ENCODE data around the gene DSE.

The DSE gene

DNA sequence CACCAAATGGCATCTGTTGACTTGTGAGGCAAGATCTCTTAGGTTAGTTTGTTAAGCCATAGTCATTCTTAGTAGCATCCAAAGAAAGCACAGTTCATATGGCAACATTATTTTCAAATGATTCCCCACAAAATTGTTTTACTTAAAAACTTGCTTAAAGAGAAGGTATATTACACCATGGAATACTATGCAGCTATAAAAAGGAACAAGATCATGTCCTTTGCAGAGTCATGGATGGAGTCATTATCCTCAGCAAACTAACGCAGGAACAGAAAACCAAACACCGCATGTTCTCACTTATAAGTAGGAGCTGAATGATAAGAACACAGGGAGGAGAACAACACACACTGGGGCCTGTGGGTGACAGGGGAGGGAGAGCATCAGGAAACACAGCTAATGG lies 10.9 kb upstream of the DSE start:
- TF ChIP-seq CTCF (conservative IDR thresholded peaks at IDR 0.05; ENCODE audit: low read depth), result no peak
- no peak overlapping the region for H3K27ac ChIP-seq
- ChIA-PET CTCF (no interaction called here), POLR2A (ENCODE audit: low non-redundant PET) (no interaction called here)
- DNase-seq (ENCODE audit: low spot score), result no peak

- CTCF ChIA-PET, result interaction anchor here (0.7 kb wide), 1 partner anchor 10 kb away, joined by 4 read pairs; no protein-coding TSS in a partner anchor
- no peak for DNase-seq (ENCODE audit: low spot score)
- H3K27ac ChIP-seq, result no peak overlapping the region
- no peak for TF ChIP-seq CTCF (conservative IDR thresholded peaks at IDR 0.05; ENCODE audit: low read depth)
- POLR2A ChIA-PET (ENCODE audit: low non-redundant PET), result interaction anchor here (1.4 kb wide), 1 partner anchor 9 kb away, joined by 3 read pairs; the partner anchor contains the start of gene DSE
Observed at GRCh38 chr6:116362276-116362675, 8.5 kb upstream of the DSE start.

DNA sequence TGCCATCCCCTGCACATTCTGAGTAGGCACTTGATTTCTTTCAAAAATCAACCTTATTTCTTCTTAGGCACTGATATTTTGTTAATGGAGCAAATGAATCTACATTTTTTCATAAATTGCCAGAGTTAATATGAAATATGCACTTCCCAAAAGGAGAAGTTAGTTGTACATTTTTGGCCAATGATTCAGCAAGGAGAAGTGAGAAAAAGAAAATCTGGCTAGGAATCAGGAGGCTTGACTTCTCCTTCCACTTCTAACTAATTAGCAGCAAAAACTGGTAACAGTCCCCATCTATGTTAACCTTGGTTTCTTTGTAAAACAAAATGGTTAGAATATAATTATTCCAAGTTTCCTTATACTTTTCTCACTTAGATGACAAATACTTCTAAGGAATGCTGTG lies 7.0 kb upstream of the DSE start:
- no peak for DNase-seq (ENCODE audit: low spot score)
- ChIA-PET CTCF (no interaction called here), POLR2A (ENCODE audit: low non-redundant PET) (no interaction called here)
- TF ChIP-seq CTCF (conservative IDR thresholded peaks at IDR 0.05; ENCODE audit: low read depth), result no peak
- no peak overlapping the region for H3K27ac ChIP-seq

DNA sequence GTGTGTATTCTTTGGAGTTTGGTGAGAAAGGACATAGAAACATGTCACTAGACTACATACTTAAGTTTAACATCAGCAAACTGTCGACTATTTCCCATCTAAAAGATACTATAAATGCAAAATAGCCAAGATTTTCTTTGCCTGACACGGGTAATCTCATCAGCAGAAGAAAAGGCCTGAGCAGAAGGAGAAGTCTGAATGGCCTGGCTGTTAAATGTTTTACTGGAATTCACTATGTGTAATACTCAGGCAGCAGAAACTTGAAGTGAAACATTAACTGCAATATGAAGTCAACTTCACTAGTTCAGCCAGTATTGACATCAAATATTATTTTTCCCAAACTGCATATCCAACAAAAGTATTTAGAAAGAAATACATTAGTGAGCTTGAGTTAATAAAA lies 6.4 kb upstream of the DSE start:
- no peak for DNase-seq (ENCODE audit: low spot score)
- no peak overlapping the region for H3K27ac ChIP-seq
- CTCF ChIA-PET, result interaction anchor here (0.6 to 0.7 kb wide), 3 partner anchors 9 to 606 kb away, joined by 3 to 5 read pairs (median 4); no protein-coding TSS in a partner anchor
- POLR2A ChIA-PET (ENCODE audit: low non-redundant PET), result no interaction called here
- TF ChIP-seq CTCF (conservative IDR thresholded peaks at IDR 0.05; ENCODE audit: low read depth), result no peak

GRCh38 chr6:116365743-116366142 lies 5.0 kb upstream of the DSE start:
- H3K27ac ChIP-seq, result peak overlapping the region; percentile 76
- POLR2A ChIA-PET (ENCODE audit: low non-redundant PET), result no interaction called here
- CTCF ChIA-PET, result interaction anchor here (0.6 kb wide), 1 partner anchor 301 kb away, joined by 4 read pairs; no protein-coding TSS in a partner anchor
- DNase-seq (ENCODE audit: low spot score), result no peak
- TF ChIP-seq CTCF (conservative IDR thresholded peaks at IDR 0.05; ENCODE audit: low read depth), result no peak

GRCh38 chr6:116366740-116367275 lies 3.9 kb upstream of the DSE start:
- ChIA-PET POLR2A (ENCODE audit: low non-redundant PET) (interaction anchor here (0.6 kb wide), 2 partner anchors 19 to 73 kb away, joined by 3 to 4 read pairs; no protein-coding TSS in a partner anchor), CTCF (no interaction called here)
- no peak for DNase-seq (ENCODE audit: low spot score)
- peak overlapping the region; percentile 40 for H3K27ac ChIP-seq
- no peak for TF ChIP-seq CTCF (conservative IDR thresholded peaks at IDR 0.05; ENCODE audit: low read depth)

Measured in RWPE1 (cell line).